HepG2 (cell line): ENCODE measurements around the gene PNPLA1. TPM values are rescaled to one million over a fixed set of nuclear protein-coding genes. Genes with fewer than 3 reads are reported as not detected.

ENCODE experiments used
- ATAC-seq: fragments of 200-7000 bp; cut with Tn5 transposase; 3 replicates; pipeline ENCODE4 v1.9.1; 2020; ENCODE audit warnings: mild to moderate bottlenecking, moderate library complexity
- BruUV-seq: library from RNA; stranded (reverse); fragments of 400-500 nt; replicated peaks from 2 replicates; lab custom pipeline; 2021; lab: Mats Ljungman, UMichigan
- CTCF ChIA-PET: fragments of 300-600 bp; formaldehyde crosslinking; extraction: SDS; loops from one replicate; lab custom pipeline; 2021; ENCODE audit warnings: low total read pairs, inconsistent platforms, low intra/inter-chr PET ratio; lab: Yijun Ruan, JAX
- POLR2A ChIA-PET: fragments of 350-600 bp; sonication (Branson Sonifier 250); formaldehyde crosslinking; loops from one replicate; lab custom pipeline; 2020; ENCODE audit warnings: antibody characterized with exemption, inconsistent platforms; lab: Yijun Ruan, JAX
- DNase-seq: peaks from one replicate; pipeline ENCODE4 v3.0.0-alpha.2; 2015; ENCODE audit warnings: low spot score
- FAIRE-seq: peaks from 3 replicates; lab custom pipeline; 2011; peaks lifted over from hg19 to GRCh38; lab: Jason Lieb, UNC
- H2AFZ ChIP-seq: one replicate; pipeline ENCODE4 v1.6.1; 2011; ENCODE audit warnings: low read length, inconsistent platforms
- H3K27ac ChIP-seq: fragments of 300-600 bp; 3 replicates; pipeline ENCODE4 v1.8.0; 2011; ENCODE audit warnings: mixed run types, mild to moderate bottlenecking, mixed read lengths, low read length, inconsistent platforms; ENCODE audit not compliant: insufficient read depth; ENCODE audit errors: extremely low read length
- H3K27me3 ChIP-seq, 2 experiments: fragments of 200-600 bp in 1 of 2; 2 replicates in 1 of 2; 3 replicates in 1 of 2; pipeline versions ENCODE4 v1.6.0 to v1.8.0; 2011; ENCODE audit warnings: low read length in 2 of 2, mild to moderate bottlenecking in 2 of 2, moderate library complexity in 2 of 2, inconsistent platforms in 1 of 2; ENCODE audit not compliant: insufficient read depth in 2 of 2, control insufficient read depth in 1 of 2
- H3K36me3 ChIP-seq, 2 experiments: fragments of 200-600 bp in 1 of 2; replicated peaks in 1 of 2; 2 replicates in 1 of 2; 3 replicates in 1 of 2; pipeline versions ENCODE4 v1.5.1 to v1.8.0; 2011; ENCODE audit warnings: low read length in 2 of 2, inconsistent platforms in 1 of 2; ENCODE audit not compliant: insufficient read depth in 2 of 2, control insufficient read depth in 1 of 2
- H3K4me1 ChIP-seq: 2 replicates; pipeline ENCODE4 v1.5.1; 2012; ENCODE audit warnings: low read length, inconsistent platforms; ENCODE audit not compliant: insufficient read depth
- H3K4me2 ChIP-seq: 2 replicates; pipeline ENCODE4 v1.6.0; 2011; ENCODE audit warnings: low read depth, low read length, inconsistent platforms
- H3K4me3 ChIP-seq, 3 experiments: fragments of 200-600 bp in 1 of 3; sonication (generic), shearing (Covaris generic) in 1 of 3; replicated peaks in 1 of 3; 2 replicates each; pipeline ENCODE4 v1.5.1; 2011 to 2016; ENCODE audit warnings: low read length in 3 of 3, inconsistent platforms in 2 of 3, low read depth in 2 of 3, mild to moderate bottlenecking in 2 of 3, control low read depth in 1 of 3, mixed read lengths in 1 of 3; ENCODE audit not compliant: insufficient read depth in 1 of 3
- H3K79me2 ChIP-seq: one replicate; pipeline ENCODE4 v1.6.1; 2011; ENCODE audit warnings: low read length, inconsistent platforms; ENCODE audit not compliant: insufficient read depth
- H3K9ac ChIP-seq: 2 replicates; pipeline ENCODE4 v1.6.0; 2011; ENCODE audit warnings: mild to moderate bottlenecking, low read depth, low read length, inconsistent platforms; ENCODE audit not compliant: insufficient read depth
- H3K9me3 ChIP-seq: 2 replicates; pipeline ENCODE4 v1.5.1; 2012; ENCODE audit warnings: mild to moderate bottlenecking, low read length
- H4K20me1 ChIP-seq: 2 replicates; pipeline ENCODE4 v1.6.0; 2011; ENCODE audit warnings: inconsistent platforms, mild to moderate bottlenecking, low read length, moderate library complexity; ENCODE audit not compliant: insufficient read depth
- AGO1 ChIP-seq: fragments of 200-400 bp; formaldehyde crosslinking; IDR thresholded peaks from 2 replicates; pipeline ENCODE4 v1.6.1; 2017; ENCODE audit warnings: mild to moderate bottlenecking, low read depth, low read length, moderate library complexity; ENCODE audit not compliant: poor library complexity, severe bottlenecking
- ATAD3A ChIP-seq: sonication (generic); formaldehyde crosslinking; IDR thresholded peaks from 2 replicates; pipeline ENCODE4 v1.4.0; 2020; ENCODE audit warnings: missing genetic modification reagents
- HBP1 ChIP-seq: IDR thresholded peaks from 2 replicates; pipeline ENCODE4 v1.6.1; 2016; ENCODE audit warnings: low read depth, control low read depth
- MED1 ChIP-seq: sonication (generic); formaldehyde crosslinking; IDR thresholded peaks from 2 replicates; pipeline ENCODE4 v1.4.0; 2020; ENCODE audit warnings: missing genetic modification reagents
- NFKBIZ ChIP-seq: IDR thresholded peaks from 2 replicates; pipeline ENCODE4 v1.6.1; 2018; ENCODE audit warnings: missing genetic modification reagents, missing compliant biosample characterization
- RAD51 ChIP-seq: fragments of 450-650 bp; IDR thresholded peaks from 2 replicates; pipeline ENCODE4 v1.6.1; 2016; ENCODE audit warnings: borderline replicate concordance
- TAF15 ChIP-seq: fragments of 200-400 bp; formaldehyde crosslinking; IDR thresholded peaks from one replicate; pipeline ENCODE4 v1.6.1; 2018; ENCODE audit warnings: mild to moderate bottlenecking, low read depth, low read length; ENCODE audit not compliant: poor library complexity, severe bottlenecking
- ZFY ChIP-seq: sonication (generic); formaldehyde crosslinking; IDR thresholded peaks from 2 replicates; pipeline ENCODE4 v1.4.0; 2020; ENCODE audit warnings: missing genetic modification reagents
- ZMYM4 ChIP-seq: sonication (generic); formaldehyde crosslinking; IDR thresholded peaks from 2 replicates; pipeline ENCODE4 v1.8.1; 2023; ENCODE audit warnings: mild to moderate bottlenecking, missing genetic modification reagents
- ZNF33A ChIP-seq: sonication (generic); formaldehyde crosslinking; IDR thresholded peaks from 2 replicates; pipeline ENCODE4 v1.5.1; 2020; ENCODE audit warnings: missing genetic modification reagents, mild to moderate bottlenecking, moderate library complexity, borderline replicate concordance
- ZNF503 ChIP-seq: sonication (generic); formaldehyde crosslinking; IDR thresholded peaks from 2 replicates; pipeline ENCODE4 v1.4.0; 2020; ENCODE audit warnings: missing genetic modification reagents
- WGBS: methylation state at CpG from one replicate; pipeline ENCODE4 v1.1.6; 2017; ENCODE audit warnings: low lambda C conversion rate; 5-methylcytosine and 5-hydroxymethylcytosine counted together
- in situ Hi-C: cut with HindIII; loops from 2 replicates; pipeline ENCODE4 v1.10.0; 2017; ENCODE audit warnings: low pct_unique_long_range_greater_than_20kb; ENCODE audit not compliant: extremely low pct_ligation_motif_present
- intact Hi-C: fragments of 100-400 bp; cut with micrococcal nuclease; formaldehyde crosslinking; loops from one replicate; pipeline ENCODE4 v1.10.0; 2022; ENCODE audit not compliant: unreplicated experiment
- polyA plus RNA-seq, 8 experiments: library from polyadenylated mRNA; depleted of rRNA in 3 of 8; stranded (reverse) in 7 of 8; unstranded in 1 of 8; fragments of >200 nt; fragmentation: Illumina TruSeq in 4 of 8; extraction: Trizol in 4 of 8; gene quantifications; 2 replicates each; pipeline versions ENCODE4 v1.2.1 to v1.2.3, GENCODE V29; 2011 to 2016; ENCODE audit warnings: low read depth in 4 of 8, missing spikeins in 1 of 8, mixed read lengths in 1 of 8; ENCODE audit not compliant: insufficient read depth in 1 of 8
- total RNA-seq, 5 experiments: library from RNA; depleted of rRNA; stranded (reverse); fragments of >200 nt; fragmentation: Illumina TruSeq; extraction: Trizol; gene quantifications; 2 replicates each; pipeline ENCODE4 v1.2.3, GENCODE V29; 2016; ENCODE audit warnings: low read depth in 1 of 5
- TF ChIP-seq, protein P1 (sequence below): sonication (generic); formaldehyde crosslinking; conservative IDR thresholded peaks from 2 replicates; pipeline ENCODE4 v1.4.0; 2020; ENCODE audit warnings: missing genetic modification reagents
- TF ChIP-seq, protein P2 (sequence below): fragments of 450-650 bp; IDR thresholded peaks from 2 replicates; pipeline ENCODE4 v1.6.1; 2017
- TF ChIP-seq, protein P3 (sequence below): sonication (generic); formaldehyde crosslinking; IDR thresholded peaks from 2 replicates; pipeline ENCODE4 v1.4.0; 2020; ENCODE audit warnings: missing genetic modification reagents, borderline replicate concordance

Gene PNPLA1
- total and polyA plus RNA-seq, 2 of the 13 experiments (the other 11 are each of a cell fraction or from before 2014, with no cell fraction given) = not detected

DNA sequence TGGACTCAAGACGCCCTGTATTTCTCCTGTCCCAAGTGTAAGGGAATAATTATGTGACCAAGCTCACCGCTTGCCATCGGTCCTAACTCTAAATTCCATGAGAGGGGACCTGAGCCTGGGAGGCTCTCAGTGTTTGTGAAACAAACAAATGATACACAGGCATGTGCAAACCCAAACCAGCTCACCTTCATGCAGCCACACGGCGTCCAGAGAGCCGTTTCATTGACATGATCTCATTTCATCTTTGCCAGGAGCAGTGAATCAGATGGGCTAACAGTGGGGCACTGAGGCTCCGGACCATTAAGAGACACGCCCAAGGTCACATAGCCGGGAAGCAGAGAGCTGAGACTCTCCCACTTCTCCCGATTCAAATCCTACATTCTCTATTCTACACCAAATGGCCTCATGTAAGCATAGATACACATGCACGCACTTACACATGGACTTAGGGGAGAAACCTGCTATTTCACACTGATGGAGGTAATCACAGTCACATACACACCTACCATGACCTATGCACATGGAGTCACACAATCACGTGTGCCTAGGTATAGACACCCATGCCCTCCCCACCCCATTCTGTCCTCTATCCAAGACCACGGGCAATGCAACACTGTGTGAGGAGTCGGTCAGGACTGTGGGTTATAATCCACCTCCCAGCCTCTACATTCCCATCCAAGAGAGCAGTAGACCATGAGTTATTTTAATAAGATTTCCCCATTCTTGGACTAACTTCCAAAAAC, 65.8 kb downstream of the PNPLA1 start:
- POLR2A ChIA-PET = interaction anchor here (1.6 kb wide), 1 partner anchor 15 kb away, joined by 4 read pairs; no protein-coding TSS in a partner anchor
- WGBS = 16% methylated on average over 14 of the region's 14 CpGs
- in situ Hi-C loops = no loop called here
- TF ChIP-seq RAD51 (no peak), AGO1 (no peak), ZNF503 (no peak), HBP1 (CRISPR knock-in tag) (0 out of 2 replicates have a peak, but pooled peaks have one; percentile 24), TAF15 (no peak), NFKBIZ (CRISPR knock-in tag) (no peak), ZMYM4 (CRISPR knock-in tag) (no peak), ZNF33A (CRISPR knock-in tag) (no peak), ZFY (CRISPR knock-in tag) (no peak), MED1 (CRISPR knock-in tag) (0 out of 2 replicates have a peak, but pooled peaks have one; percentile 0), ATAD3A (CRISPR knock-in tag) (no peak)
- TF ChIP-seq, protein P1, sequence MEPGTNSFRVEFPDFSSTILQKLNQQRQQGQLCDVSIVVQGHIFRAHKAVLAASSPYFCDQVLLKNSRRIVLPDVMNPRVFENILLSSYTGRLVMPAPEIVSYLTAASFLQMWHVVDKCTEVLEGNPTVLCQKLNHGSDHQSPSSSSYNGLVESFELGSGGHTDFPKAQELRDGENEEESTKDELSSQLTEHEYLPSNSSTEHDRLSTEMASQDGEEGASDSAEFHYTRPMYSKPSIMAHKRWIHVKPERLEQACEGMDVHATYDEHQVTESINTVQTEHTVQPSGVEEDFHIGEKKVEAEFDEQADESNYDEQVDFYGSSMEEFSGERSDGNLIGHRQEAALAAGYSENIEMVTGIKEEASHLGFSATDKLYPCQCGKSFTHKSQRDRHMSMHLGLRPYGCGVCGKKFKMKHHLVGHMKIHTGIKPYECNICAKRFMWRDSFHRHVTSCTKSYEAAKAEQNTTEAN (CRISPR knock-in tag) = 0 out of 2 replicates have a peak, but pooled peaks have one; percentile 0
- TF ChIP-seq, protein P2, sequence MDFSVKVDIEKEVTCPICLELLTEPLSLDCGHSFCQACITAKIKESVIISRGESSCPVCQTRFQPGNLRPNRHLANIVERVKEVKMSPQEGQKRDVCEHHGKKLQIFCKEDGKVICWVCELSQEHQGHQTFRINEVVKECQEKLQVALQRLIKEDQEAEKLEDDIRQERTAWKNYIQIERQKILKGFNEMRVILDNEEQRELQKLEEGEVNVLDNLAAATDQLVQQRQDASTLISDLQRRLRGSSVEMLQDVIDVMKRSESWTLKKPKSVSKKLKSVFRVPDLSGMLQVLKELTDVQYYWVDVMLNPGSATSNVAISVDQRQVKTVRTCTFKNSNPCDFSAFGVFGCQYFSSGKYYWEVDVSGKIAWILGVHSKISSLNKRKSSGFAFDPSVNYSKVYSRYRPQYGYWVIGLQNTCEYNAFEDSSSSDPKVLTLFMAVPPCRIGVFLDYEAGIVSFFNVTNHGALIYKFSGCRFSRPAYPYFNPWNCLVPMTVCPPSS = no peak
- TF ChIP-seq, protein P3, sequence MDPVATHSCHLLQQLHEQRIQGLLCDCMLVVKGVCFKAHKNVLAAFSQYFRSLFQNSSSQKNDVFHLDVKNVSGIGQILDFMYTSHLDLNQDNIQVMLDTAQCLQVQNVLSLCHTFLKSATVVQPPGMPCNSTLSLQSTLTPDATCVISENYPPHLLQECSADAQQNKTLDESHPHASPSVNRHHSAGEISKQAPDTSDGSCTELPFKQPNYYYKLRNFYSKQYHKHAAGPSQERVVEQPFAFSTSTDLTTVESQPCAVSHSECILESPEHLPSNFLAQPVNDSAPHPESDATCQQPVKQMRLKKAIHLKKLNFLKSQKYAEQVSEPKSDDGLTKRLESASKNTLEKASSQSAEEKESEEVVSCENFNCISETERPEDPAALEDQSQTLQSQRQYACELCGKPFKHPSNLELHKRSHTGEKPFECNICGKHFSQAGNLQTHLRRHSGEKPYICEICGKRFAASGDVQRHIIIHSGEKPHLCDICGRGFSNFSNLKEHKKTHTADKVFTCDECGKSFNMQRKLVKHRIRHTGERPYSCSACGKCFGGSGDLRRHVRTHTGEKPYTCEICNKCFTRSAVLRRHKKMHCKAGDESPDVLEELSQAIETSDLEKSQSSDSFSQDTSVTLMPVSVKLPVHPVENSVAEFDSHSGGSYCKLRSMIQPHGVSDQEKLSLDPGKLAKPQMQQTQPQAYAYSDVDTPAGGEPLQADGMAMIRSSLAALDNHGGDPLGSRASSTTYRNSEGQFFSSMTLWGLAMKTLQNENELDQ (CRISPR knock-in tag) = no peak

More for the DNA sequence above, 65.8 kb downstream of the PNPLA1 start:
- Histone ChIP-seq H3K4me1 (peaks cover 43% of the 10 kb centered on the region), H3K9ac (no peak overlapping the region), H3K79me2 (no peaks in the 10 kb centered on the region), H3K27me3 (peaks cover 5 to 52% of the 10 kb centered on the region in 2 experiments), H2AFZ (peak overlapping the region; percentile 57), H4K20me1 (no peaks in the 10 kb centered on the region), H3K4me2 (peak overlapping the region; percentile 78), H3K9me3 (no peaks in the 10 kb centered on the region), H3K36me3 (no peaks in the 10 kb centered on the region; a peak in 1 of 5 replicates), H3K27ac (no peak overlapping the region), H3K4me3 (peak overlapping the region in 2 of 3 experiments; percentile 0 to 53; a peak in 2 of 6 replicates)
- DNase-seq (no peak), ATAC-seq (peak; percentile 55), FAIRE-seq (no peak)
- no TSS peak for BruUV-seq
- intact Hi-C loops = loop anchor here (2.0 kb wide), 1 partner anchor 33 kb away; no protein-coding TSS in a partner anchor
- CTCF ChIA-PET = no interaction called here
